ENCODE measurements around the gene CASKIN1. TPM values are rescaled to one million over a fixed set of nuclear protein-coding genes. Genes with fewer than 3 reads are reported as not detected.

CASKIN1 gene
- total and polyA plus RNA-seq, 4 donors: 0.09 to 0.35 (median 0.12) TPM

DNA sequence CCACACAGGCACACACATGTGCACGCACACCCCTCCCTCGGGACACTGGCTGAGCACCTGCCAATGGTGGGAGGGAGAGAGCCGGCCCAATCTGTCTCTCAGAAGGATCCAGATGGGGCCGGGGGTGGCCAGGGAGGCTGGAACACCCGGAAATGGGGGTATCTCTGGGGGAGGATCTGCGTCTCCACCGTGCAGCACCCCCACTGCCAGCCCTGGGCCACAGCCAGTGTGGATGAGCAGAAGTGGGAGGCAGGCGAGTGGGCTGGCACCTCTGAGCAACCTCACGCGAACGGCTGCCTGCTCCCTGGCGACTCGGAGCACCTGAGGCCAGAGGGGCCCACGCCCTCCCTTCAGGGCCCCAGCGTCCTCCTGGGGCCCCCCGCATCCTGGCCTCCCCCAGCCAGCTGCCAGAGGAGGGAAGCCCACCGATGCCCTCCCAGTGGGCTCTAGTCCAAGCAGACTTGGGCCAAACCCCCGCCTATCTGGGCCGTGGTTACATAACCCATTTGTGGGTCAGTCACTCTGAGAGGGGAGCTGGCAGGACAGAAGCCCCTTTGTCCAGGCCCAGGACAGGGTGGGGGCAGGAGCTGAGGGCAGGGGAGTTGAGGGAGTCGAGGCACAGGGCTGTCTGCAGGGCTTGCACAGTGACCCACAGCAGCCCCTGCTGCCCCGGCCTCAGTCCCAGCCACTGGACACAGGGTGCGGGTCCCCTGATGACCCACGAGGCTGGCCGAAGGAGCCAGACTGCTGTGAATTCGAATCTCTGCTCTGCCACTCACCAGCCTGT lies 5.6 kb downstream of the CASKIN1 start:
- Histone ChIP-seq H3K27me3 (ENCODE audit: control insufficient read depth in 3 of 3, insufficient read depth in 3 of 3, low read length in 2 of 3) (peaks cover 0 to 22% (median 7%) of the 10 kb centered on the region in 3 donors), H3K9me3 (ENCODE audit: control insufficient read depth in 4 of 4, insufficient read depth in 3 of 4, low read length in 3 of 4) (no peaks in the 10 kb centered on the region), H3K4me3 (no peak overlapping the region), H3K4me1 (ENCODE audit: control insufficient read depth in 5 of 5, insufficient read depth in 5 of 5, low read length in 5 of 5) (peaks cover 0 to 8% (median 3%) of the 10 kb centered on the region in 5 donors), H3K9ac (ENCODE audit: insufficient read depth in 1 of 2, low read length in 2 of 2) (no peak overlapping the region), H3K27ac (ENCODE audit: low read depth in 1 of 2, low read length in 1 of 2) (no peak overlapping the region), H3K36me3 (ENCODE audit: control insufficient read depth in 4 of 4, insufficient read depth in 4 of 4, low read length in 4 of 4) (no peaks in the 10 kb centered on the region)
- TF ChIP-seq, protein P1, sequence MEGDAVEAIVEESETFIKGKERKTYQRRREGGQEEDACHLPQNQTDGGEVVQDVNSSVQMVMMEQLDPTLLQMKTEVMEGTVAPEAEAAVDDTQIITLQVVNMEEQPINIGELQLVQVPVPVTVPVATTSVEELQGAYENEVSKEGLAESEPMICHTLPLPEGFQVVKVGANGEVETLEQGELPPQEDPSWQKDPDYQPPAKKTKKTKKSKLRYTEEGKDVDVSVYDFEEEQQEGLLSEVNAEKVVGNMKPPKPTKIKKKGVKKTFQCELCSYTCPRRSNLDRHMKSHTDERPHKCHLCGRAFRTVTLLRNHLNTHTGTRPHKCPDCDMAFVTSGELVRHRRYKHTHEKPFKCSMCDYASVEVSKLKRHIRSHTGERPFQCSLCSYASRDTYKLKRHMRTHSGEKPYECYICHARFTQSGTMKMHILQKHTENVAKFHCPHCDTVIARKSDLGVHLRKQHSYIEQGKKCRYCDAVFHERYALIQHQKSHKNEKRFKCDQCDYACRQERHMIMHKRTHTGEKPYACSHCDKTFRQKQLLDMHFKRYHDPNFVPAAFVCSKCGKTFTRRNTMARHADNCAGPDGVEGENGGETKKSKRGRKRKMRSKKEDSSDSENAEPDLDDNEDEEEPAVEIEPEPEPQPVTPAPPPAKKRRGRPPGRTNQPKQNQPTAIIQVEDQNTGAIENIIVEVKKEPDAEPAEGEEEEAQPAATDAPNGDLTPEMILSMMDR (IDR thresholded peaks at IDR 0.05; ENCODE audit: control extremely low read depth, extremely low read depth): no peak
- ATAC-seq (ENCODE audit: insufficient read depth, low FRiP score) (no peak), DNase-seq (no peak)
- 83 to 88% methylated on average over 25 of the region's 25 CpGs for WGBS, 2 donors

DNA sequence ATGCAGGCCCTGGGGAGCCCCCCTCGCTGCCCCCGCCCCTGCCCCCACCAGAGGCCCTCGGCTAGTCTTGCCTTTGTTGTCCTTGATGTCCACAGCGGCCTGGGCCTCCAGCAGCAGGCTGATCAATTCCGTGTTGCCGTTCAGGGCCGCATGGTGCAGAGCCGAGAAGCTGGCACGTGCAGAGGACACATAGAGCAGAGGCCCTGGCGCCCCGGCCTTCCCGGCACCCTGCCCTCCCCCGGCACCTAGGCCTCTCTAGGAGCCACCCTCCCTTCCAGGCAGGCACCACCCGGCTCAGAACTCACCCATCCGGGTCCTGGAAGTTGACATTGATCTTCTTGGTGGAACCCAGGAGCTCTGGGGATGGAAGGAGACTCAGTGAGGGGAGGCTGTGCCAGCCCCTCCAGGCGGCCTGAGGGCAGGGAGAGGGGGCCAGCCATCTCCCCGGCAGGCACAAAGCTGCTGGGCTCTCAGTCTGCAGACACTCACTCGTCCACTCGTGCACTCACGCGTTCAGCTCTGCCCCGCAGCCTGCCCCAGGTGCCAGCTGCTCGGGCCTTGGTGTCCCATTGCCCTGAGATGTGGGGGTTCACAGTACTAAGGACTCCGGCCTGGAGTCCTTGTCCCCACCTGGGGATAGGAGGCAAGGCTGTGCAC lies 6.3 kb downstream of the CASKIN1 start:
- 88 to 96% methylated on average over 24 of the region's 24 CpGs for WGBS, 2 donors
- Histone ChIP-seq H3K27ac (ENCODE audit: low read depth in 1 of 2, low read length in 1 of 2) (no peak overlapping the region), H3K9ac (ENCODE audit: insufficient read depth in 1 of 2, low read length in 2 of 2) (no peak overlapping the region), H3K4me3 (no peak overlapping the region), H3K36me3 (ENCODE audit: control insufficient read depth in 4 of 4, insufficient read depth in 4 of 4, low read length in 4 of 4) (no peaks in the 10 kb centered on the region), H3K9me3 (ENCODE audit: control insufficient read depth in 4 of 4, insufficient read depth in 3 of 4, low read length in 3 of 4) (no peaks in the 10 kb centered on the region), H3K4me1 (ENCODE audit: control insufficient read depth in 5 of 5, insufficient read depth in 5 of 5, low read length in 5 of 5) (peaks cover 0 to under 1% (median 0%) of the 10 kb centered on the region in 5 donors), H3K27me3 (ENCODE audit: control insufficient read depth in 3 of 3, insufficient read depth in 3 of 3, low read length in 2 of 3) (peaks cover 0 to 15% (median 5%) of the 10 kb centered on the region in 3 donors)
- DNase-seq (no peak), ATAC-seq (ENCODE audit: insufficient read depth, low FRiP score) (no peak)
- TF ChIP-seq, protein P1 (IDR thresholded peaks at IDR 0.05; ENCODE audit: control extremely low read depth, extremely low read depth): no peak

DNA sequence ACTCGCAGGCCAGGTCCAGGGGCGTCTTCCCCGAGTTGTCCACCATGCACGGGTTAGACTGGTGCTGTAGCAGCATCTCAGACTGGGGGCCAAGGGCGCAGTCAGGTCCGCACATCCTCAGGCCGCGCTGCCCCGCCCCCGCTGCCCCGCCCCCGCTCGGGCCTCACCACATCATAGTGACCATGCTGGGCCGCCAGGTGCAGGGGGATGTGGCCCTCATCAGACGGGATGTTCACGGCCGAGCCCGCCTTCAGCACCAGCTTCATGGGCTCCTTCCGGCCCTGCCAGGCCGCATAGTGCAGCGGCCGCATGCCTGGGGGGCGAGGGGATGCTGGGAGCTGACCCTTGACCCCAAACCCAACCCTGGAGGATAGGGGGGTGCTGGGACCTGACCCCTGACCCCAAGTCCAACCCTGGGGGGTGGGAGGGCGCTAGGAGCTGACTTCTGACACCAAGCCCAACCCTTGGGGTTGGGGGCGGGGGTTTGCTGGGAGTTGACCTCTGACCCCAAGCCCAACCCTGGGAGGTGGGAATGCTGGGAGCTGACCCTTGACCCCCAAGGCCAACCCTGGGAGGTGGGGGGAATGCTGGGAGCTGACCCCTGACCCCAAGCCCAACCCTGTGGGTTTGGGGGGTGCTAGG lies 7.0 kb downstream of the CASKIN1 start:
- Histone ChIP-seq H3K36me3 (ENCODE audit: control insufficient read depth in 4 of 4, insufficient read depth in 4 of 4, low read length in 4 of 4) (no peaks in the 10 kb centered on the region), H3K27me3 (ENCODE audit: control insufficient read depth in 3 of 3, insufficient read depth in 3 of 3, low read length in 2 of 3) (peaks cover 0 to 8% (median 0%) of the 10 kb centered on the region in 3 donors), H3K9ac (ENCODE audit: insufficient read depth in 1 of 2, low read length in 2 of 2) (no peak overlapping the region), H3K4me1 (ENCODE audit: control insufficient read depth in 5 of 5, insufficient read depth in 5 of 5, low read length in 5 of 5) (no peaks in the 10 kb centered on the region), H3K9me3 (ENCODE audit: control insufficient read depth in 4 of 4, insufficient read depth in 3 of 4, low read length in 3 of 4) (no peaks in the 10 kb centered on the region), H3K4me3 (no peak overlapping the region), H3K27ac (ENCODE audit: low read depth in 1 of 2, low read length in 1 of 2) (no peak overlapping the region)
- ATAC-seq (ENCODE audit: insufficient read depth, low FRiP score) (no peak), DNase-seq (no peak)
- TF ChIP-seq, protein P1 (IDR thresholded peaks at IDR 0.05; ENCODE audit: control extremely low read depth, extremely low read depth): no peak
- WGBS, 2 donors: 93% methylated on average over 24 to 25 of the region's 25 CpGs

All from lung (tissue), 12 donors.